Measurements from ENCODE around the gene SH3GL1.

DNA sequence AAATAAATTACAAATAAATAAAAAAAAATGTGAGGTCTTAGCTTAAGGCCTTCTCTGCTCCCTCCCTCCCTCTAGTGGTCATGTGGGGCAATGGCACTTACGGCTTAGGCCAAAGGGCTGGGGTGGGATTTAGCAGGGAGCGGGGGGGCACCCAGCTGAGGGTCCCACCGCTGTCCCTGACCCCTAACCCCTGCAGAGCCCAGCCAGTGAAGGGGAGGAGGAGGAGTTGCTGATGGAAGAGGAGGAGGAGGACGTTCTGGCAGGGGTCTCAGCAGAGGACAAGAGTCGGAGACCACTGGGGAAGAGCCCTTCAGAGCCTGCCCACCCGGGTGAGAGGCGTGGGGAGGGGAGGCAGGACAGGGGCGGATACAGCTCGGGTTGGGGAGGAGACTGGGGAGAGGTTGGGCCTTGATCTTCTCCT, 47.6 kb downstream of the SH3GL1 start:
- TF ChIP-seq POLR2A (IDR thresholded peaks at IDR 0.05), result no peak
- TF ChIP-seq, protein P1, sequence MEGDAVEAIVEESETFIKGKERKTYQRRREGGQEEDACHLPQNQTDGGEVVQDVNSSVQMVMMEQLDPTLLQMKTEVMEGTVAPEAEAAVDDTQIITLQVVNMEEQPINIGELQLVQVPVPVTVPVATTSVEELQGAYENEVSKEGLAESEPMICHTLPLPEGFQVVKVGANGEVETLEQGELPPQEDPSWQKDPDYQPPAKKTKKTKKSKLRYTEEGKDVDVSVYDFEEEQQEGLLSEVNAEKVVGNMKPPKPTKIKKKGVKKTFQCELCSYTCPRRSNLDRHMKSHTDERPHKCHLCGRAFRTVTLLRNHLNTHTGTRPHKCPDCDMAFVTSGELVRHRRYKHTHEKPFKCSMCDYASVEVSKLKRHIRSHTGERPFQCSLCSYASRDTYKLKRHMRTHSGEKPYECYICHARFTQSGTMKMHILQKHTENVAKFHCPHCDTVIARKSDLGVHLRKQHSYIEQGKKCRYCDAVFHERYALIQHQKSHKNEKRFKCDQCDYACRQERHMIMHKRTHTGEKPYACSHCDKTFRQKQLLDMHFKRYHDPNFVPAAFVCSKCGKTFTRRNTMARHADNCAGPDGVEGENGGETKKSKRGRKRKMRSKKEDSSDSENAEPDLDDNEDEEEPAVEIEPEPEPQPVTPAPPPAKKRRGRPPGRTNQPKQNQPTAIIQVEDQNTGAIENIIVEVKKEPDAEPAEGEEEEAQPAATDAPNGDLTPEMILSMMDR (IDR thresholded peaks at IDR 0.05), result peak; percentile 78 to 93 (median 86)
- no peak for TF ChIP-seq EP300 (IDR thresholded peaks at IDR 0.05)
- no peak for TF ChIP-seq POLR2AphosphoS5 (IDR thresholded peaks at IDR 0.05)

Data from sigmoid colon (tissue), 4 donors.